HG03108 (cell line): ENCODE measurements around the gene GTSF1L.
A peak's percentile ranks its signal among the peaks of the same experiment; 100 is the strongest.
"Not testable (repeated sequence)": the region's sequence is repeated elsewhere in the genome, so short reads cannot be mapped to it uniquely, and the experiment has no call there.

Experiments
- ATAC-seq: cut with Tn5 transposase; IDR thresholded peaks from one replicate; pipeline ENCODE4 v1.9.1; 2021; ENCODE audit warnings: moderate library complexity; ENCODE audit not compliant: unreplicated experiment

GTSF1L gene

GRCh38 chr20:43726811-43727338, at the start of gene GTSF1L:
TSS of gene GTSF1L (minus strand) at chr20:43727002. CDS start at chr20:43726694, 308 bp downstream.
- no peak for ATAC-seq

- ATAC-seq = no peak
These were observed 48.0 kb upstream of the GTSF1L start for GRCh38 chr20:43774754-43775153.

- no peak for ATAC-seq
These were observed 44.8 kb upstream of the GTSF1L start for GRCh38 chr20:43771503-43772190.

GRCh38 chr20:43770342-43770741, 43.5 kb upstream of the GTSF1L start:
- ATAC-seq = no peak

GRCh38 chr20:43767686-43768474, 41.1 kb upstream of the GTSF1L start:
- no peak for ATAC-seq

- ATAC-seq = no peak
These were observed 40.1 kb upstream of the GTSF1L start for GRCh38 chr20:43766917-43767316.

GRCh38 chr20:43766385-43766784, 39.6 kb upstream of the GTSF1L start:
- no peak for ATAC-seq

- no peak for ATAC-seq
These were observed 39.1 kb upstream of the GTSF1L start for GRCh38 chr20:43765916-43766315.

GRCh38 chr20:43762911-43763310, 36.1 kb upstream of the GTSF1L start:
- no peak for ATAC-seq

GRCh38 chr20:43761386-43762340, 34.9 kb upstream of the GTSF1L start:
- ATAC-seq = no peak

- ATAC-seq = not testable (repeated sequence)
These were observed 31.1 kb upstream of the GTSF1L start for GRCh38 chr20:43757888-43758287.

GRCh38 chr20:43755851-43756250, 29.0 kb upstream of the GTSF1L start:
- no peak for ATAC-seq

- no peak for ATAC-seq
These were observed 28.6 kb upstream of the GTSF1L start for GRCh38 chr20:43755390-43755789.

GRCh38 chr20:43752561-43753301, 25.9 kb upstream of the GTSF1L start:
- peak; percentile 56 for ATAC-seq

GRCh38 chr20:43752051-43752360, 25.2 kb upstream of the GTSF1L start:
- ATAC-seq = no peak

GRCh38 chr20:43751167-43752050, 24.6 kb upstream of the GTSF1L start:
- peak; percentile 64 for ATAC-seq

- no peak for ATAC-seq
These were observed 24.0 kb upstream of the GTSF1L start for GRCh38 chr20:43750774-43751166.

- ATAC-seq = no peak
These were observed 23.0 kb upstream of the GTSF1L start for GRCh38 chr20:43749734-43750294.

GRCh38 chr20:43748274-43748673, 21.5 kb upstream of the GTSF1L start:
- no peak for ATAC-seq
